IMR-90 (cell line): ENCODE results near the gene KCNQ5.

Experiments
- CEBPB ChIP-seq: IDR thresholded peaks from 2 replicates; pipeline ENCODE4 v1.6.1; 2012; ENCODE audit warnings: low read depth, low read length, improper control_type of control experiment
- CHD1 ChIP-seq: IDR thresholded peaks from 2 replicates; pipeline ENCODE4 v1.6.1; 2012; ENCODE audit warnings: low read depth, low read length, improper control_type of control experiment
- CTCF ChIP-seq: conservative IDR thresholded peaks from 2 replicates; pipeline ENCODE4 v1.5.1; 2012; ENCODE audit warnings: mild to moderate bottlenecking, low read depth, low read length, improper control_type of control experiment
- MXI1 ChIP-seq: IDR thresholded peaks from 2 replicates; pipeline ENCODE4 v1.6.1; 2012; ENCODE audit warnings: low read depth, mild to moderate bottlenecking, low read length, moderate library complexity, borderline replicate concordance
- POLR2A ChIP-seq: IDR thresholded peaks from 2 replicates; pipeline ENCODE4 v1.6.1; 2012; ENCODE audit warnings: mild to moderate bottlenecking, low read depth, low read length
- RAD21 ChIP-seq: IDR thresholded peaks from 2 replicates; pipeline ENCODE4 v1.6.1; 2012; ENCODE audit warnings: low read length, improper control_type of control experiment
- RFX5 ChIP-seq: IDR thresholded peaks from 2 replicates; pipeline ENCODE4 v1.8.0; 2012; ENCODE audit warnings: low read depth, mild to moderate bottlenecking, low read length, moderate library complexity
- USF2 ChIP-seq: fragments of 150-350 bp; IDR thresholded peaks from 2 replicates; pipeline ENCODE4 v1.6.1; 2017; ENCODE audit warnings: mild to moderate bottlenecking, antibody characterized with exemption, low read length, low read depth

GRCh38 chr6:72816022-72816421, 194.2 kb downstream of the KCNQ5 start:
- TF ChIP-seq CEBPB, result no peak
- TF ChIP-seq POLR2A, result no peak
- no peak for TF ChIP-seq CTCF
- TF ChIP-seq MXI1, result no peak
- TF ChIP-seq USF2, result no peak
- TF ChIP-seq RFX5, result no peak
- TF ChIP-seq RAD21, result no peak
- TF ChIP-seq CHD1, result no peak
